ENCODE data around the gene CCDC88B. TPM values are rescaled to one million over a fixed set of nuclear protein-coding genes. Genes with fewer than 3 reads are reported as not detected.
"Not testable (repeated sequence)": the region's sequence is repeated elsewhere in the genome, so short reads cannot be mapped to it uniquely, and the experiment has no call there.

Gene CCDC88B
- total RNA-seq, 1 experiment from 2014 or later: 14.7 TPM

GRCh38 chr11:64323373-64323772, 16.6 kb upstream of the CCDC88B start:
- ChIA-PET CTCF (interaction anchor here (1.5 to 2.0 kb wide), 2 partner anchors 12 to 32 kb away, joined by 5 read pairs; no protein-coding TSS in a partner anchor), RAD21 (ENCODE audit: low non-redundant PET in 1 of 2, low total read pairs in 2 of 2, uncharacterized antibody in 2 of 2, unreplicated experiment in 2 of 2) (interaction anchor here (1.2 to 1.4 kb wide), 2 partner anchors 8 kb away, joined by 3 read pairs; no protein-coding TSS in a partner anchor), POLR2A (interaction anchor here (1.5 to 2.2 kb wide), 2 partner anchors 9 kb away, joined by 6 to 9 read pairs; no protein-coding TSS in a partner anchor)
- Histone ChIP-seq H3K9me3 (ENCODE audit: control insufficient read depth in 1 of 2, insufficient read depth in 1 of 2, low read depth in 1 of 2, low read length in 2 of 2) (no peaks in the 10 kb centered on the region), H2AFZ (ENCODE audit: low read depth, low read length, poor library complexity, severe bottlenecking) (no peak overlapping the region), H3K36me3 (ENCODE audit: control insufficient read depth in 1 of 2, insufficient read depth in 2 of 2, low read length in 2 of 2) (peaks cover 0 to 7% of the 10 kb centered on the region in 2 experiments; a peak in 1 of 4 replicates), H3K27ac (ENCODE audit: low read depth, low read length) (no peak overlapping the region; the same call in 1 of the 2 replicates), H3K9ac (ENCODE audit: low read length) (no peak overlapping the region), H3K79me2 (ENCODE audit: insufficient read depth, low read length) (peaks cover 16% of the 10 kb centered on the region), H3K4me3 (replicated peaks in 1 of 2; ENCODE audit: low read depth in 1 of 2, low read length in 2 of 2) (no peak overlapping the region), H3K4me1 (ENCODE audit: control insufficient read depth in 1 of 2, insufficient read depth in 2 of 2, low read length in 2 of 2) (peaks cover 17 to 44% of the 10 kb centered on the region in 2 experiments), H3K9me2 (ENCODE audit: insufficient read depth) (no peaks in the 10 kb centered on the region), H4K20me1 (ENCODE audit: insufficient read depth) (no peaks in the 10 kb centered on the region), H3K4me2 (ENCODE audit: low read length) (no peak overlapping the region), H3K27me3 (ENCODE audit: insufficient read depth, low read length) (no peaks in the 10 kb centered on the region)
- DNase-seq (ENCODE audit: low read depth, low spot score): no peak
- ATAC-seq: no peak
- no TSS peak for BruUV-seq (replicated peaks)
- intact Hi-C loops (cut with micrococcal nuclease): no loop called here
- TF ChIP-seq POLR2AphosphoS5 (IDR thresholded peaks at IDR 0.05; ENCODE audit: low read depth, low read length): 0 out of 2 replicates have a peak, but pooled peaks have one; percentile 21
- TF ChIP-seq POLR2A (IDR thresholded peaks at IDR 0.05; ENCODE audit: borderline replicate concordance, extremely low read depth, insufficient read depth, insufficient read length): no peak
- no peak for TF ChIP-seq EZH2 (IDR thresholded peaks at IDR 0.05)

GRCh38 chr11:64323984-64324383, 16.0 kb upstream of the CCDC88B start:
- H3K27ac ChIP-seq (ENCODE audit: low read depth, low read length): peak overlapping the region; percentile 12; the same call in 1 of the 2 replicates
- BruUV-seq (replicated peaks): not testable (repeated sequence)
- RAD21 ChIA-PET (ENCODE audit: low non-redundant PET in 1 of 2, low total read pairs in 2 of 2, uncharacterized antibody in 2 of 2, unreplicated experiment in 2 of 2): interaction anchor here in 1 of 2 experiments (1.4 kb wide), 1 partner anchor 8 kb away, joined by 3 read pairs; no protein-coding TSS in a partner anchor

More at GRCh38 chr11:64323984-64324383, 16.0 kb upstream of the CCDC88B start:
- H3K9ac ChIP-seq (ENCODE audit: low read length); H3K4me2 ChIP-seq (ENCODE audit: low read length); H4K20me1 ChIP-seq (ENCODE audit: insufficient read depth); H3K27me3 ChIP-seq (ENCODE audit: insufficient read depth, low read length); intact Hi-C loops (cut with micrococcal nuclease); H3K79me2 ChIP-seq (ENCODE audit: insufficient read depth, low read length); DNase-seq (ENCODE audit: low read depth, low spot score); H3K4me3 ChIP-seq (replicated peaks in 1 of 2; ENCODE audit: low read depth in 1 of 2, low read length in 2 of 2); H2AFZ ChIP-seq (ENCODE audit: low read depth, low read length, poor library complexity, severe bottlenecking); H3K9me3 ChIP-seq (ENCODE audit: control insufficient read depth in 1 of 2, insufficient read depth in 1 of 2, low read depth in 1 of 2, low read length in 2 of 2); H3K9me2 ChIP-seq (ENCODE audit: insufficient read depth); H3K36me3 ChIP-seq (ENCODE audit: control insufficient read depth in 1 of 2, insufficient read depth in 2 of 2, low read length in 2 of 2); ATAC-seq: not testable (repeated sequence)
- CTCF ChIA-PET: interaction anchor here (1.5 to 2.0 kb wide), 2 partner anchors 11 to 31 kb away, joined by 5 read pairs; no protein-coding TSS in a partner anchor
- POLR2A ChIA-PET: interaction anchor here (1.5 to 2.2 kb wide), 2 partner anchors 8 to 10 kb away, joined by 6 to 9 read pairs; no protein-coding TSS in a partner anchor
- peaks cover 17 to 41% of the 10 kb centered on the region in 2 experiments for H3K4me1 ChIP-seq (ENCODE audit: control insufficient read depth in 1 of 2, insufficient read depth in 2 of 2, low read length in 2 of 2)

Measured in HCT116 (cell line).